D721Med (cell line): Measurements from ENCODE around the gene KRT76.

Source experiments
- DNase-seq: peaks from one replicate; pipeline ENCODE4 v3.0.0; 2011; ENCODE audit warnings: low spot score; ENCODE audit not compliant: insufficient read length
- FAIRE-seq: peaks from 2 replicates; lab custom pipeline; 2011; peaks lifted over from hg19 to GRCh38; lab: Jason Lieb, UNC
- CTCF ChIP-seq: IDR thresholded peaks from 2 replicates; pipeline ENCODE4 v1.5.1; 2012; ENCODE audit warnings: mild to moderate bottlenecking, control low read depth; ENCODE audit not compliant: insufficient read depth; ENCODE audit errors: missing control alignments

Gene KRT76

GRCh38 chr12:52776913-52777395, at the start of gene KRT76:
TSS of gene KRT76 (minus strand) at chr12:52777345. CDS start at chr12:52777291, 54 bp downstream.
- no peak for FAIRE-seq
- no peak for TF ChIP-seq CTCF
- DNase-seq: no peak

- no peak for TF ChIP-seq CTCF
- DNase-seq (no peak), FAIRE-seq (no peak)
Measured at GRCh38 chr12:52825961-52826360, 48.8 kb upstream of the KRT76 start.

GRCh38 chr12:52824741-52825410, 47.7 kb upstream of the KRT76 start:
- DNase-seq (no peak), FAIRE-seq (no peak)
- no peak for TF ChIP-seq CTCF

GRCh38 chr12:52823761-52824450, 46.8 kb upstream of the KRT76 start:
- DNase-seq (no peak), FAIRE-seq (no peak)
- no peak for TF ChIP-seq CTCF

- DNase-seq (no peak), FAIRE-seq (no peak)
- no peak for TF ChIP-seq CTCF
Measured at GRCh38 chr12:52822771-52823510, 45.8 kb upstream of the KRT76 start.

GRCh38 chr12:52821826-52822660, 44.9 kb upstream of the KRT76 start:
- no peak for TF ChIP-seq CTCF
- DNase-seq (no peak), FAIRE-seq (no peak)
